Stimulated activated memory B cell treated with anti-CD40 and anti-IgM and Interleukin-4, amounts not matched to agents 10 μg/mL and 1 μg/mL and 100 μg/mL, for 72 hours (primary cell): ENCODE results near the gene LPGAT1.

ENCODE experiments used
- ATAC-seq: fragments of 150-1000 bp; cut with Tn5 transposase; 2 replicates; pipeline ENCODE4 v1.10.0; 2021
- H3K27ac Mint-ChIP-seq: one replicate; pipeline ENCODE4 v1.8.0; 2022; ENCODE audit warnings: mild to moderate bottlenecking, mixed read lengths
- H3K27me3 Mint-ChIP-seq: one replicate; pipeline ENCODE4 v1.8.0; 2022; ENCODE audit warnings: mixed read lengths
- H3K36me3 Mint-ChIP-seq: one replicate; pipeline ENCODE4 v1.8.0; 2022; ENCODE audit warnings: mixed read lengths
- H3K4me1 Mint-ChIP-seq: one replicate; pipeline ENCODE4 v1.8.0; 2022; ENCODE audit warnings: mixed read lengths
- H3K4me3 Mint-ChIP-seq: one replicate; pipeline ENCODE4 v1.8.0; 2022; ENCODE audit warnings: mild to moderate bottlenecking, moderate library complexity, mixed read lengths
- H3K9me3 Mint-ChIP-seq: one replicate; pipeline ENCODE4 v1.8.0; 2022; ENCODE audit warnings: mixed read lengths

LPGAT1 gene

GRCh38 chr1:211833174-211833820 lies 2.7 kb upstream of the LPGAT1 start:
- no peak overlapping the region for H3K4me3 Mint-ChIP-seq
- no peaks in the 10 kb centered on the region for H3K27me3 Mint-ChIP-seq
- H3K9me3 Mint-ChIP-seq = no peaks in the 10 kb centered on the region
- H3K27ac Mint-ChIP-seq = peak overlapping the region; percentile 54
- H3K36me3 Mint-ChIP-seq = no peaks in the 10 kb centered on the region
- ATAC-seq = no peak
- peaks cover 31% of the 10 kb centered on the region for H3K4me1 Mint-ChIP-seq

- no peak overlapping the region for H3K4me3 Mint-ChIP-seq
- H3K27me3 Mint-ChIP-seq = no peaks in the 10 kb centered on the region
- ATAC-seq = no peak
- H3K36me3 Mint-ChIP-seq = no peaks in the 10 kb centered on the region
- peak overlapping the region; percentile 54 for H3K27ac Mint-ChIP-seq
- H3K9me3 Mint-ChIP-seq = no peaks in the 10 kb centered on the region
- peaks cover 35% of the 10 kb centered on the region for H3K4me1 Mint-ChIP-seq
Observed at GRCh38 chr1:211832661-211833060, 2.1 kb upstream of the LPGAT1 start.

- peak; percentile 14 for ATAC-seq
Observed at GRCh38 chr1:211831558-211832323, 1.2 kb upstream of the LPGAT1 start.

GRCh38 chr1:211830055-211830327 lies 572 bp downstream of the LPGAT1 start:
- no peak for ATAC-seq

More at GRCh38 chr1:211831558-211832323, 1.2 kb upstream of the LPGAT1 start:
- no peaks in the 10 kb centered on the region for H3K36me3 Mint-ChIP-seq
- H3K9me3 Mint-ChIP-seq = no peaks in the 10 kb centered on the region
- no peaks in the 10 kb centered on the region for H3K27me3 Mint-ChIP-seq
- peaks cover 41% of the 10 kb centered on the region for H3K4me1 Mint-ChIP-seq
- peak overlapping the region; percentile 46 for H3K4me3 Mint-ChIP-seq
- H3K27ac Mint-ChIP-seq = peak overlapping the region; percentile 81

GRCh38 chr1:211829343-211830054 lies 1.1 kb downstream of the LPGAT1 start:
- Mint-ChIP-seq H3K4me1 (peaks cover 46% of the 10 kb centered on the region), H3K9me3 (no peaks in the 10 kb centered on the region), H3K27me3 (no peaks in the 10 kb centered on the region), H3K36me3 (peaks cover 3% of the 10 kb centered on the region), H3K27ac (peak overlapping the region; percentile 94), H3K4me3 (peak overlapping the region; percentile 94)
- no peak for ATAC-seq

More at GRCh38 chr1:211830055-211830327, 572 bp downstream of the LPGAT1 start:
- Mint-ChIP-seq H3K4me3 (peak overlapping the region; percentile 94), H3K9me3 (no peaks in the 10 kb centered on the region), H3K36me3 (no peaks in the 10 kb centered on the region), H3K4me1 (peaks cover 41% of the 10 kb centered on the region), H3K27ac (peak overlapping the region; percentile 94), H3K27me3 (no peaks in the 10 kb centered on the region)

- H3K9me3 Mint-ChIP-seq = no peaks in the 10 kb centered on the region
- H3K36me3 Mint-ChIP-seq = peaks cover 9% of the 10 kb centered on the region
- peaks cover 52% of the 10 kb centered on the region for H3K4me1 Mint-ChIP-seq
- no peak for ATAC-seq
- no peaks in the 10 kb centered on the region for H3K27me3 Mint-ChIP-seq
- peak overlapping the region; percentile 94 for H3K4me3 Mint-ChIP-seq
- peak overlapping the region; percentile 94 for H3K27ac Mint-ChIP-seq
Observed at GRCh38 chr1:211828584-211829342, 1.8 kb downstream of the LPGAT1 start.

- H3K27ac Mint-ChIP-seq = no peak overlapping the region
- no peaks in the 10 kb centered on the region for H3K9me3 Mint-ChIP-seq
- H3K4me3 Mint-ChIP-seq = no peak overlapping the region
- H3K27me3 Mint-ChIP-seq = no peaks in the 10 kb centered on the region
- H3K36me3 Mint-ChIP-seq = peaks cover 9% of the 10 kb centered on the region
- no peak for ATAC-seq
- H3K4me1 Mint-ChIP-seq = peaks cover 53% of the 10 kb centered on the region
Observed at GRCh38 chr1:211827051-211827450, 3.5 kb downstream of the LPGAT1 start.

GRCh38 chr1:211825980-211826379 lies 4.6 kb downstream of the LPGAT1 start:
- no peak overlapping the region for H3K4me3 Mint-ChIP-seq
- no peak for ATAC-seq
- peaks cover 16% of the 10 kb centered on the region for H3K36me3 Mint-ChIP-seq
- no peaks in the 10 kb centered on the region for H3K27me3 Mint-ChIP-seq
- H3K9me3 Mint-ChIP-seq = no peaks in the 10 kb centered on the region
- no peak overlapping the region for H3K27ac Mint-ChIP-seq
- peaks cover 62% of the 10 kb centered on the region for H3K4me1 Mint-ChIP-seq

- H3K9me3 Mint-ChIP-seq = no peaks in the 10 kb centered on the region
- no peak overlapping the region for H3K4me3 Mint-ChIP-seq
- peaks cover 53% of the 10 kb centered on the region for H3K4me1 Mint-ChIP-seq
- no peaks in the 10 kb centered on the region for H3K27me3 Mint-ChIP-seq
- peaks cover 30% of the 10 kb centered on the region for H3K36me3 Mint-ChIP-seq
- H3K27ac Mint-ChIP-seq = peak overlapping the region; percentile 32
- peak; percentile 72 for ATAC-seq
Observed at GRCh38 chr1:211822677-211823407, 7.7 kb downstream of the LPGAT1 start.

- Mint-ChIP-seq H3K4me3 (no peak overlapping the region), H3K9me3 (no peaks in the 10 kb centered on the region), H3K4me1 (peaks cover 17% of the 10 kb centered on the region), H3K36me3 (peaks cover 31% of the 10 kb centered on the region), H3K27me3 (no peaks in the 10 kb centered on the region), H3K27ac (no peak overlapping the region)
- no peak for ATAC-seq
Observed at GRCh38 chr1:211816586-211816985, 14.0 kb downstream of the LPGAT1 start.

GRCh38 chr1:211814313-211814712 lies 16.2 kb downstream of the LPGAT1 start:
- Mint-ChIP-seq H3K9me3 (no peaks in the 10 kb centered on the region), H3K27me3 (no peaks in the 10 kb centered on the region), H3K4me3 (no peak overlapping the region)

GRCh38 chr1:211813590-211813989 lies 17.0 kb downstream of the LPGAT1 start:
- Mint-ChIP-seq H3K27ac (no peak overlapping the region), H3K27me3 (no peaks in the 10 kb centered on the region), H3K4me3 (no peak overlapping the region), H3K36me3 (peaks cover 39% of the 10 kb centered on the region), H3K4me1 (peaks cover 4% of the 10 kb centered on the region), H3K9me3 (no peaks in the 10 kb centered on the region)
- ATAC-seq = no peak

More at GRCh38 chr1:211814313-211814712, 16.2 kb downstream of the LPGAT1 start:
- no peak overlapping the region for H3K27ac Mint-ChIP-seq
- peaks cover 34% of the 10 kb centered on the region for H3K36me3 Mint-ChIP-seq
- H3K4me1 Mint-ChIP-seq = peaks cover 4% of the 10 kb centered on the region
- no peak for ATAC-seq

GRCh38 chr1:211812584-211812983 lies 18.0 kb downstream of the LPGAT1 start:
- peaks cover 46% of the 10 kb centered on the region for H3K36me3 Mint-ChIP-seq
- no peak overlapping the region for H3K4me3 Mint-ChIP-seq
- no peaks in the 10 kb centered on the region for H3K27me3 Mint-ChIP-seq
- no peak for ATAC-seq
- peaks cover 4% of the 10 kb centered on the region for H3K4me1 Mint-ChIP-seq
- no peaks in the 10 kb centered on the region for H3K9me3 Mint-ChIP-seq
- H3K27ac Mint-ChIP-seq = no peak overlapping the region

GRCh38 chr1:211811848-211812247 lies 18.7 kb downstream of the LPGAT1 start:
- Mint-ChIP-seq H3K4me1 (peaks cover 4% of the 10 kb centered on the region), H3K36me3 (peaks cover 53% of the 10 kb centered on the region), H3K4me3 (no peak overlapping the region), H3K27me3 (no peaks in the 10 kb centered on the region), H3K27ac (no peak overlapping the region), H3K9me3 (no peaks in the 10 kb centered on the region)
- ATAC-seq = no peak
